Uterus (tissue), 4 donors: ENCODE measurements around the gene GLT8D2. TPM values are rescaled to one million over a fixed set of nuclear protein-coding genes. Genes with fewer than 3 reads are reported as not detected.

Source experiments
- DNase-seq, 2 donors: peaks; one replicate each; pipeline ENCODE4 v3.0.0-alpha.2; 2019 to 2020
- H3K27ac ChIP-seq, 2 donors: fragments of 200-600 bp; sonication (generic); 1 replicate in 1 of 2; 2 replicates in 1 of 2; pipeline ENCODE4 v1.5.1; 2016 to 2018
- H3K27me3 ChIP-seq, 2 donors: fragments of 200-600 bp; sonication (generic); one replicate each; pipeline ENCODE4 v1.5.1; 2018 to 2019; ENCODE audit warnings: control low read depth in 1 of 2
- H3K36me3 ChIP-seq, 2 donors: fragments of 200-600 bp; sonication (generic); one replicate each; pipeline ENCODE4 v1.5.1; 2019; ENCODE audit warnings: control low read depth in 1 of 2
- H3K4me1 ChIP-seq, 2 donors: fragments of 200-600 bp; sonication (generic); one replicate each; pipeline ENCODE4 v1.5.1; 2018 to 2019; ENCODE audit warnings: control low read depth in 1 of 2
- H3K4me3 ChIP-seq, 2 donors: fragments of 200-600 bp; sonication (generic); 1 replicate in 1 of 2; 2 replicates in 1 of 2; pipeline ENCODE4 v1.5.1; 2018 to 2019; ENCODE audit warnings: mild to moderate bottlenecking in 1 of 2
- H3K9me3 ChIP-seq, 2 donors: fragments of 200-600 bp; sonication (generic); one replicate each; pipeline ENCODE4 v1.5.1; 2019; ENCODE audit warnings: control low read depth in 1 of 2
- POLR2A ChIP-seq, 2 donors: fragments of 450-650 bp; IDR thresholded peaks; one replicate each; pipeline ENCODE4 v1.6.1; 2016; ENCODE audit warnings: antibody characterized with exemption in 2 of 2, mild to moderate bottlenecking in 1 of 2, moderate library complexity in 1 of 2
- intact Hi-C: fragments of 100-400 bp; cut with DNase I; formaldehyde crosslinking; loops from one replicate; pipeline ENCODE4 v1.15.1; 2023; ENCODE audit warnings: low total_unique reads
- total RNA-seq, 4 donors: library from RNA; depleted of rRNA in 3 of 4; stranded (reverse); fragments of >200 nt in 3 of 4; gene quantifications; one replicate each; pipeline versions ENCODE4 v1.1.0 to v1.2.4, GENCODE V29; 2014 to 2023
- TF ChIP-seq, protein P1 (sequence below), 4 experiments: fragments of 200-600 bp in 2 of 4; fragments of 450-650 bp in 2 of 4; sonication (generic) in 2 of 4; IDR thresholded peaks; one replicate each; pipeline ENCODE4 v1.5.1; 2016 to 2019; ENCODE audit warnings: antibody characterized with exemption in 4 of 4, mild to moderate bottlenecking in 2 of 4, moderate library complexity in 1 of 4
- donor health status: DM: yes; HTN: yes; CAD: no.

GLT8D2 gene
- total RNA-seq, 4 donors from 2014 or later = 2.6 to 93.0 (median 17.7) TPM

DNA sequence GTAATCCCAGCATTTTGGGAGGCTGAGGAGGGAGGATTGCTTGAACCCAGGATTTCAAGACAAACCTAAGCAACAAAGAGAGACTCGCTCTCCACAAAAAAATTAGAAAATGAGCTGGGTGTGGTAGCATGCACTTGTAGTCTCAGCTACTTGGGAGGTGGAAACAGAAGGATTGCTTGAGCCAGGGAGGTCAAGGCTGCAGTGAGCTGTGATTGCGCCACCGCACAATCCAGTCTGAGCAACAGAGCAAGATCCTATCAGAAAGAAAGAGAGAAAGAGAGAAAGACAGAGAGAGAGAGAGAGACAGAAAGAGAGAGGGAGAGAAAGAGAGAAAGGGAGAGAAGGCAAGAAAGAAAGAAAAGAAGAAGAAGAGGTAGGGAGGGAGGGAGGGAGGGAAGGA, 47.3 kb downstream of the GLT8D2 start:
- Histone ChIP-seq H3K4me3 (no peak overlapping the region), H3K4me1 (no peaks in the 10 kb centered on the region), H3K36me3 (no peaks in the 10 kb centered on the region), H3K27me3 (no peaks in the 10 kb centered on the region), H3K27ac (no peak overlapping the region), H3K9me3 (no peaks in the 10 kb centered on the region)
- DNase-seq = no peak
- TF ChIP-seq, protein P1, sequence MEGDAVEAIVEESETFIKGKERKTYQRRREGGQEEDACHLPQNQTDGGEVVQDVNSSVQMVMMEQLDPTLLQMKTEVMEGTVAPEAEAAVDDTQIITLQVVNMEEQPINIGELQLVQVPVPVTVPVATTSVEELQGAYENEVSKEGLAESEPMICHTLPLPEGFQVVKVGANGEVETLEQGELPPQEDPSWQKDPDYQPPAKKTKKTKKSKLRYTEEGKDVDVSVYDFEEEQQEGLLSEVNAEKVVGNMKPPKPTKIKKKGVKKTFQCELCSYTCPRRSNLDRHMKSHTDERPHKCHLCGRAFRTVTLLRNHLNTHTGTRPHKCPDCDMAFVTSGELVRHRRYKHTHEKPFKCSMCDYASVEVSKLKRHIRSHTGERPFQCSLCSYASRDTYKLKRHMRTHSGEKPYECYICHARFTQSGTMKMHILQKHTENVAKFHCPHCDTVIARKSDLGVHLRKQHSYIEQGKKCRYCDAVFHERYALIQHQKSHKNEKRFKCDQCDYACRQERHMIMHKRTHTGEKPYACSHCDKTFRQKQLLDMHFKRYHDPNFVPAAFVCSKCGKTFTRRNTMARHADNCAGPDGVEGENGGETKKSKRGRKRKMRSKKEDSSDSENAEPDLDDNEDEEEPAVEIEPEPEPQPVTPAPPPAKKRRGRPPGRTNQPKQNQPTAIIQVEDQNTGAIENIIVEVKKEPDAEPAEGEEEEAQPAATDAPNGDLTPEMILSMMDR (IDR thresholded peaks at IDR 0.05) = no peak
- TF ChIP-seq POLR2A (IDR thresholded peaks at IDR 0.05) = no peak
- intact Hi-C loops = no loop called here

DNA sequence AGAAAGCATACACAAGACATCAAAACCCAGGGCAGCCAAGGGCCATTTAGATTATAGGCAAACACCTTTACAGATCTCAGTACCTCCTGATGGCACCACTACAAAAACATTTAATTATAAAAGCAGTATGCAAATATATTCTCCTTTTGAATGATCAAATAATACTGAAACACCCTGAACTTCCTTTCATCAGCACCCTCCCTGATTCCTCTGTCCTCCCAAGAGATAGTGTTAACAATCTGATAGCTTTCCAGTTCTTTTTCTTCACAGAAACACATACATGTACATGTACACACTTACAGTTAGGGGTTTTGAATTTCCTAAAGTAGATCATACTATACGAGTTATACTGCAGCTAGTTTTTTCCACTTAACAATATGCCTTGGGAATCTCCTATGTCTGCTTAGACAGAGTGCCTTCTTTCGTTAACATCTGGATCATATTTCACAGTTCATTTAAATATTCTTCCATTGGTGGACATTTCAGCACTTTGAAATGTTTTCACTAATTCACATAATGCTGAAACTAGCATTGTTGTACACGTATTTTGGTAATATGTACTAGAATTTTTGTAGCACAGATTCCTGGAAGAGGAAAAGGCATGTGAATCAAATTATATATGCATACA, 49.1 kb downstream of the GLT8D2 start:
- Histone ChIP-seq H3K4me3 (no peak overlapping the region), H3K27me3 (no peaks in the 10 kb centered on the region), H3K9me3 (no peaks in the 10 kb centered on the region), H3K36me3 (no peaks in the 10 kb centered on the region), H3K27ac (no peak overlapping the region), H3K4me1 (no peaks in the 10 kb centered on the region)
- intact Hi-C loops = no loop called here
- no peak for TF ChIP-seq POLR2A (IDR thresholded peaks at IDR 0.05)
- TF ChIP-seq, protein P1 (IDR thresholded peaks at IDR 0.05) = no peak
- no peak for DNase-seq

DNA sequence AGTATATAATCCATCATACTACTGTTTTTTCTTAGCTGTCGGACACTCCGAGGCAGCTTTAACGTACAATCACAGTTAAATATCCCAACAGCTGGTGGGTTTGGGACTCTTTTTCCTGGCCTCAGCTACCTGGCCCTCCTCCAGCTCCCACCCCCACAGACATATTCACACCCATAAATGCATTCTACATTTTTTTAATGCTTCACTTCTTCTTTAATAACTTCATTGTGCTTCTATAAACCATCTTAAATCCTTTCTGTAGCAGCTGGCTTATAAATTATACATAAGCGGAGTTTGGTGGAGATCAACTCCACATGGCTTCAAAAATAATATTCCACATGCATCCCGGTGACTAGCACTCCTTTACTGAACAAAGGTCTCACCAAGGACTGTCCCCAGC, 51.0 kb downstream of the GLT8D2 start:
- no peaks in the 10 kb centered on the region for H3K4me1 ChIP-seq
- no peaks in the 10 kb centered on the region for H3K27me3 ChIP-seq
- no peak for TF ChIP-seq POLR2A (IDR thresholded peaks at IDR 0.05)
- TF ChIP-seq, protein P1 (IDR thresholded peaks at IDR 0.05) = no peak
- H3K9me3 ChIP-seq = no peaks in the 10 kb centered on the region
- DNase-seq = no peak
- H3K36me3 ChIP-seq = no peaks in the 10 kb centered on the region
- H3K27ac ChIP-seq = peak overlapping the region; percentile 4 to 17
- intact Hi-C loops = no loop called here
- H3K4me3 ChIP-seq = no peak overlapping the region

DNA sequence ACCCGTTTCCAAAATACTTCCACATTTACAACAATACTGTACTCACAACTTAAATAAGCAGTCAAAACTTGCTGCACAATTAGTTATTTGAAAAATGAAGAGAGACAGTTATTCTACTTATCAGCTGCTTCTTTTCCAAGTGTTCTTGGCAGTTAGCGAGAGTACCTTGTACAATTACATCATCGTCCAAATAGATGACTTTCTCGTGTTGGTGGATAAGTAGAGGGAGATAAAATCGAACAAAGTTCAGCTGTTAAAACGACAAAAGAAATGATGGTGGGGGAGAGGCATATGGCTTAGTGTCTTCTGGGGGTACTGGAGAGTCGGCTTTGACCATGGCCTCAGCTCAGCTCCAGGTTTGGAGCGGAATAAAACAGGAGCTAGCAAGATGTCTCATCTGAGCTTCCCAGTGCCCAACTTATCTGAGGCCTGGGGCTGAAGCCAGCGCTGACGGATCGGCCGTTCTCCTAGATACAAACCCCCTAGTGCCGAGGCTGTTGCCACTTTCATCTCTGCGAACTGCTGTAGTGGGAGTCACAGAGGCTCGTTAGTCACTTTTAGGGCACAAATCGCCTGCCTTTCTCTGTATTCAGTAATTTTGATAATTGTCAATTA, 52.6 kb downstream of the GLT8D2 start:
- Histone ChIP-seq H3K4me1 (no peaks in the 10 kb centered on the region), H3K4me3 (peak overlapping the region in 1 of 2 donors; percentile 23), H3K36me3 (no peaks in the 10 kb centered on the region), H3K9me3 (no peaks in the 10 kb centered on the region), H3K27ac (peak overlapping the region; percentile 52 to 73), H3K27me3 (no peaks in the 10 kb centered on the region)
- intact Hi-C loops = no loop called here
- TF ChIP-seq, protein P1 (IDR thresholded peaks at IDR 0.05) = no peak
- no peak for TF ChIP-seq POLR2A (IDR thresholded peaks at IDR 0.05)
- DNase-seq = peak; percentile 69 to 86

DNA sequence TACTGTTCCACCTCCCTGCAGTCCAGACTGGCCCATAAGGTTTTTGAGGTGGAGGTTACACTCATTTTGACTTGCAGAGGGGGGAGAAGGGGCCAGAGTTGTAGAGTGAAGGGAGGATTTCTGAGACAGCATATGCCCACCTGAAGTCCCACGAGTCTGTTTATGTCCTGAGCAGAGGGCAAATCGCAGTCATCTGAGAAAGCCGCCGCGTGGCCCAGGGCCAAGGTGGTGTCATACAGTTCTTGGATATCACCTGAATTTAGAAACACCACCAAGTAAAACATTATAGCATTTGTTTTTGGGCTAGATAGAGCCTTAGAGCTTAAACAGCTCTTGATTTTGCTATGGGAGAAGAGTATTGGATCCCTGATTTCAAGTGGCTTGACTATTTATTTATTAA, 53.4 kb downstream of the GLT8D2 start:
- Histone ChIP-seq H3K36me3 (no peaks in the 10 kb centered on the region), H3K9me3 (no peaks in the 10 kb centered on the region), H3K4me1 (no peaks in the 10 kb centered on the region), H3K27ac (peak overlapping the region; percentile 52 to 73), H3K4me3 (no peak overlapping the region), H3K27me3 (no peaks in the 10 kb centered on the region)
- TF ChIP-seq, protein P1 (IDR thresholded peaks at IDR 0.05) = no peak
- DNase-seq = no peak
- intact Hi-C loops = no loop called here
